HG02840 (cell line): ENCODE measurements around the gene RIC3.
"Not testable (repeated sequence)": the region's sequence is repeated elsewhere in the genome, so short reads cannot be mapped to it uniquely, and the experiment has no call there.

Source experiments
- ATAC-seq: cut with Tn5 transposase; IDR thresholded peaks from one replicate; pipeline ENCODE4 v1.9.1; 2021; ENCODE audit warnings: mild to moderate bottlenecking, moderate library complexity, moderate number of reproducible peaks; ENCODE audit not compliant: unreplicated experiment, low FRiP score

The RIC3 gene

DNA sequence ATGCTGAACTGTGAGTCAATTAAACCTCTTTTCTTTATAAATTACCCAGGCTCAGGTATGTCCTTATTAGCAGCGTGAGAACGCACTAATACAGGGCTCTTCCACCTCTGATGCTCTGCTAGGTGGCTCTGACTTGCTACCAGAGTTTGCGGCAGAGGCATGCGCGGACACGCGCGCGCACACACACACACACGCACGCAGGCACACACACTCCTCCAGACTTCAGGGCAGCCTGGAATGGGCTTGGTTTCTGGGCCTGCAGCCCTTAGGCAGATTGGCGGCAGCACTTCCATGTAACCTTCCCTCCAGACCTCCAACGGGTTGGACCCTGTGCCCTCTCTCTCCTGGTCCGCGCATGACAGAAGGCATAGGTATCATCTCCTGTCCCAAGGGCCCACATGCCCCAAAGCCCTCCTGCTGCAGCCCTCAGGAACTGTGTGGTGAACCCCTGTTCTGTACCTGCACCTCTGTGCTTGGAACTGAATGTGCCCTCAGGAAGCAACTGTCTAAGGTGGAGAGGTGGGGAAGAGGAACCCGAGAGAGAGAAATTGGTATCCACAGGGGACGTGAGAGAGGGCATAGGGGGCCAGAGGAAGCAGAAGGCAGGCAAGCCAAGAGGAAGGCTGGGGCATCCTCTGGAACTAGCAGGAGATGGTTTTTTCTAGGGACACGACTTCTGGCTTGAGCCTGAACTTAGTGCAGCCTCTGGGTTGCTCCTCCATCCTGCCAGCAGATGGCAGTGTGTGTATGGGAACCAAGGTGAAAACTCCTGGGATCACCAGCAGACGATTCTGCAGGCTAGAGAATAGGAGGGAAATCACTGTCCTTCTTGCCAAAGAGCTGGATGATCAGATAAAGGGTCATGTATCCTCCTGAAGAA is 23.4 kb upstream of the RIC3 start:
- no peak for ATAC-seq

DNA sequence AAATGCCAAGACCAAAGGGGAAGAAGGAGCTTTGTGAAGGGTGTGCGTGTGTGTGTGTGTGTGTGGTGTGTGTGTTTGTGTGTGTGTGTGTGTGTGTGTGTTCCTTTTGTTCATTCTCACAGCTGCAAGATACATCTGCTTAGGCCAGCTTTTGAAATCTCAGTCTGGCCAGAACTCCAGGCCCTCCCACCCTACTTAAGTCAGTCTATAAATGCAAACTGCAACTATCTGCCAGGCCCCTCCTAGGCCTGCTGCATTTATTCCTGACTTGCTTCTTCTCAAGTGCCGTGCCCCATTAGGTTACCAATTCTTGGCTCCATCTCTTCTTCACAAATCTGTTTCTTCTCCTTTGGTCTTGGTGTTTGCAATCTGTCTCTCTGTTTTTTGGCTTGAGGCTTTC is 21.6 kb upstream of the RIC3 start:
- no peak for ATAC-seq

DNA sequence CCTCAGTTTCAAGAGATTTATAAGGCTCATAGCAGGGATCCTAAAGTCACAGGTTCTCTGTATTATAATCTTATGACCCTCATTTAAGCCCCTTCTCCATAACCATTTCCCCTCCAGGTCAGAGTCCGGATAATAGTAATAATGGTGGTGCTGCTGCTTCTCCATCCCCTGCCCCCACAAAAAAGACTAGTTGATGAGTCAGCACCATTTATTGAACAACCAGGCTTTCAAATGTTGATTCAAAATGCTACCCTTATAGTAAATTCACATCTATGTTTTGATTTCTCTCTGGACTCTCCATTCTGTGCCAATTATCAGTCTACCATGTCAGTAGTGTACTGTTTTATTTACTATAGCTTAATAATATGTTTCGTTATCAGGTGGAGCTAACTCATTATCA is 17.6 kb upstream of the RIC3 start:
- ATAC-seq = no peak

DNA sequence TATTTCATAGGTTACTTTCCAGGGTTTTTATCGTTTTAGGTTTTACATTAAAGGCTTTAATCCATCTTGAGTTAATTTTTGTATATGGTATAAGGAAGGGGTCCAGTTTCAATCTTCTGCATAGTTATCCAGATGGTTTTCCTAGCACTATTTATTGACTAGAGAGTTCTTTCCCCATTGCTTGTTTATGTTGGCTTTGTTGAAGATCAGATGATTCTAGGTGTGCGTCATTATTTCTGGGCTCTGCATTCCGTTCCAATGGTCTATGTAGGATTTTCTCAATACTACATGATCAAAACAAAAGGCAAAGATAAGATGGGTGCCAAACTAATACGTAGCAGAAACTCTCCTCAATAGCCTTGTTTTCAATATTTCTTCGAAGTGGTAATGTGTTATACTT is 14.3 kb upstream of the RIC3 start:
- ATAC-seq = no peak

DNA sequence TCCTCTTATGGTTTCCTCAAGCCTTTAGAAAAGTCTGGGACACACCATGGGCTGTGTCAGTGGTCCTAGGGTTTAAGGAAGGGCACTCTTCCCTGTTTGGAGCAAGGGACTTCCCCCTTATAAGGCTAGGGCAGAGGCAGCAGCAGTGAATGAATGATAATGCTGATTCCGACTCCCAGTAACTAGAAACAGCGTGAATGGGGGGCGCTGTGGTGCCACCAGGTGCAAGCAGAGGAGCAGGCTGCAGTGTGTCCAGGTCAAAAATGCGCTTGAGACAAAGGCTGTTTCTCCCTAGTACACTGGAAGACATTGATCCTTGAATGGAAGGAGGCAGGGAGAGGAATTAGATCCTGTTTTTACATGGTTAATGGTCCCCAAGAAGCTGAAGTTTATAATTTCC is 11.6 kb upstream of the RIC3 start:
- ATAC-seq = no peak

DNA sequence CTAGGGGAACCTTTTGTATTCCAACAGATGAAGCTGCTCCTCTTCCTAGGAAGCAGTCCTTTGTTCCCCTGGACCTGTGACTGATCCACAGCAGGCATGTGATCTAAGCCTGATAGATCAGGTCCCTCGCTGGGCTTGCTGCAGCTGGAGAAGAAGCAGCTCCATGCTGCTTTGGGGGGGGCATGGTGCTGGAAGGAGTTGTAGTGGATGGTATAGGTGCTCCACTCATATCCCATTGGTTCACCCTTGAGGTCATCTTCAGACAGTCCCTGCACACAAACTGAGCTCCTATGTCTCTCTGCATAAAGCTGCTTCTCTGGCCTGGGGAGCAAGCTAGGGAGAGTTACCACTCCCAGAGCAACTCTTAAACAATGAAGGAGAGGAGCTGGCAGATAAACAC is 9.5 kb upstream of the RIC3 start:
- ATAC-seq = no peak

DNA sequence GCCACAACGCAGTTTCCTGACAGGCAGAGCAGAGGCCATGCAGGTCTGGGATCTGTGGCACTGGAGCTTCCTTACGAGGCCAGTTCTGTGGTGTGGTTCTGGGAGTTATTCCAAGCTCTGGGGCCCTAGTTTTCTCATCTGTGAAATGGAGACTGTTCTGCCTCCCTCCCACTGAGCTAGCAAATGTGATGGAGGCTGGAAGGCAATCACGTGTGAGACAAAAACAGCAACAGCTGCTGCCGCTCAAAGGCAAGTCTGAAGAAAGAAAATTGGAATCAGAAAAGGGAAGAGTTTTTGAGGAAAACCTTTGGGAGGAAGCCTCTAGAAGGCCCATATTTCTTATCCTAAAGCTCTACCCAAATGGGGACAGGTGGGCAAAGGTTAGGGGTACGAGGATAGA is 8.3 kb upstream of the RIC3 start:
- no peak for ATAC-seq

DNA sequence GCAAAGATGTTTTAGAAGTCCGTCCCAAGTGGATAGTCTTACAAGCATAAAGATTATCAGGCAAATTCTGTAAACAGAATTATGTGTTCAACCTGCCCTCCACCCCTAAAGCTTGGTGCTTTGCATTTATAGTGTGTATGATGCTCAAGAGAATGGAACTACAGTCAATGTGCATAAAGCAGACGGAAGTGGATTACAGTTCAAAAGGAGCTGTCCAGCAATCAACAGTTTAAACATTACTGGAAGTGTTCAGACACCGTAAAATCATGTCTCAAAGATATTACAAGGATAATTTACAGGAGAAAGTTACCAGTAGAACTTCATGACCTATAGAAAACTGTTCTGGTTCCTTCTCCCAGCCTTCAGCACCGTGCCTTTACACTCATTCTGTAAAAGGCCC is 1.0 kb downstream of the RIC3 start:
- ATAC-seq = no peak

DNA sequence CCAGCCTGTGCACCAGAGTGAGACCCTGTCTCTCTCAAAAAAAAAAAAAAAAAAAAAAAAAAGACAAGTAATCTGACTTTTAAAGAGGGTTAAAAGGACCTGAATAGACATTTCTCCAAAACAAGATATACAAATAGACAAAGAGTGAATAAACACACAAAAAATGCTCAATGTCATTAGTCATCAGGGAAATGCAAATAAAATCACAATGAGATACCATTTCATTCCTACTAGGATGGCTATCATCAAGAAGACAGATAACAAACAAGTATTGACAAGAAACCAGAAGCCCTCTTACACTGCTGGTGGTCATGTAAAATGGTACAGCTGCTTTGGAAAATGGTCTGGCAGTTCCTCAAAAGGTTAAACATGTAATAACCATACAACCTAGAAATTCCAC is 4.1 kb downstream of the RIC3 start:
- ATAC-seq = no peak

DNA sequence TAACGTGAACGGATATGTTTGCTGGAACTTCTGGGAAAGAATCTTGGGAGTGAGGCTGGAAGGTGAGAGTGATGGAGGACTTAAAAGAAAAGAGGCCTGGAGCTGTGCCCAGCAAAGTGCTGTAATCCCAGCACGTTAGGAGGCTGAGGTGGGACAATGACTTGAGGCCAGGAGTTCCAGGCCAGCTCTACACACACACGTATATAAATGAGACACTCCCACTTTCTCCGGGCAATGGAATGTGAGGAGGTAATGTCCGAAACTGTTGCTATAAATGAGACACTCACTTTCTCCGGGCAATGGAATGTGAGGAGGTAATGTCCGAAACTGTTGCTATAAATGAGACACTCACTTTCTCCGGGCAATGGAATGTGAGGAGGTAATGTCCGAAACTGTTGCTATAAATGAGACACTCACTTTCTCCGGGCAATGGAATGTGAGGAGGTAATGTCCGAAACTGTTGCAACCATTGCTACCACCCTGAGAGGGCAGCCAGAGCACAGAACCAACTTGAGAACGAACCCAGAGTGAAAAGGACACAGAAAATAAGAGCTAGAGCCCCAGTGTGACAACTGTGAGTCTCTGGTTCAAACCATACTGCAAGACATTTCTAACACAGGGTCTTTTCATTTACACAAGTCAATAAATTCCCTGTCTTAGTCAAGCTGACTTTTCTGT is 7.1 kb downstream of the RIC3 start:
- not testable (repeated sequence) for ATAC-seq

DNA sequence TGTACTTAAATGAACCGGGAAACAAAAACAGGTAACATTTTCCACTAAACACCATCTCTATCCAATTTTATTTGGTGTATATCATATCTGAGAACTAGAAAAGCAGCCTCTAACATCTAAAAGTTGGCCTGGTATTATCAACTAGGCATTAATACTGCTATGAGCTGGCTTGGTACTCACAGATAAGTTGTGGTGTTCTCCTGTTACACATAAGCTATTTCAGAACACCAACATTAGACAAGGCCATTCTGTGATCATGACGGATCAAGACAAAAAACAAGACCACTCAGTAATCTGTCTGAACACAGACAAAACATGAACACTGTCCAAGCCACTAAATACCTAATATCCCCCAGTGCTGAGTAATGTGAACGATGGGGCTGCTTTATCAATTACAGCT is 11.9 kb downstream of the RIC3 start:
- no peak for ATAC-seq

DNA sequence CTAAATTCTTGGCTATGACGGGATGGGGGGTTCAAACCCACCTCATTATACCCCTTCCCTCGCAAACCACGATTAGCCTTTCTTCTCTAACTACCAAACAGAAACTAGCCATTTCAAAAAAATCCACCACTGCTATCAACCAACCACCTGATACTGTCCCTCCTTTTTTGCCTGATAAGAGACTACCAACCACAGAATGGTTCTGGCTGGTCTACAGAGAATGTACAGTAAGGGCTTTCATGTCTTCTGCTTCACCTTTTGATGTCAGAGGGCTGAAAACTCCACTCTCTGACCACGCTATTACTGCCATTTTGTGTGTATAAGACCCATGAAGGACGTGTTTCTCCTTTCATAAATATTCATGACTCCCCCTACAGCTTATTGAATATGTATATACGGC is 19.1 kb downstream of the RIC3 start:
- no peak for ATAC-seq

DNA sequence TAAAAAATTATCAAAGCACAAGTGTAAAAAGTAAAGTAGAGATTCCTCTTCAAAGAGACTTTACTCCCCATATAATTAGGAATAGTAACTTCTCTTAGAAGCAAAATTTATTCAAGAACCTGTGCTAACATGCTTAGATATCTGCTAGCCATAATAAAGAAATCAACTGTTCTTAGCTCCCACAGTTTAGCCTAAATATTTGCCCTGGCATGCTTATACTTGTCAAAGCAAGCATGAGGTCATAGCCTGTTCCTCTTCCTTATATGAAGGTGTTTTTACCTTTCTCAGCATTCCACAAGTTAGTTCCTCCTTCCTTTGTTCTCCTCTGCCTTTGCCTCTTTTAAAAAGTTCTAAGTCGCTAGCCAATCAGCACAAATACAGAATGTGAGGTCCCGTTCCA is 30.3 kb downstream of the RIC3 start:
- no peak for ATAC-seq

DNA sequence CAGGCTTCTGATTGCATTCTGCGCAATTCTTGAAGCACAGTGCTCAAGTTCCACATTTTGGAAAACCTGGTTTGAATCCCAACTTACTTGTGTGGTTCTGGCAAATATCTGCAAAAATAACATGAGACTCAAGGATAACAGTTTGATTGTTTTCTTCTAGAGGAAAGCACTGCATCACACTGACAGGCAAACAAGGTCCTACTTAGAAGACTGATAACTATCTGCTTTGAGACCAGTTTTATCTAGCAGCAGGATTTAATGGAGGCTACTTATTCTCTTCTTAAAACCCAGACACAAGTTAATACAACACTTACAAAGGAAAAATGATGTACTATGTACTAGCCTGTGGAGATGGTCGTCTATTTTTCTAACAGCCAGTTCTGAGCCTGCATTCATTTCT is 41.4 kb downstream of the RIC3 start:
- ATAC-seq = no peak

DNA sequence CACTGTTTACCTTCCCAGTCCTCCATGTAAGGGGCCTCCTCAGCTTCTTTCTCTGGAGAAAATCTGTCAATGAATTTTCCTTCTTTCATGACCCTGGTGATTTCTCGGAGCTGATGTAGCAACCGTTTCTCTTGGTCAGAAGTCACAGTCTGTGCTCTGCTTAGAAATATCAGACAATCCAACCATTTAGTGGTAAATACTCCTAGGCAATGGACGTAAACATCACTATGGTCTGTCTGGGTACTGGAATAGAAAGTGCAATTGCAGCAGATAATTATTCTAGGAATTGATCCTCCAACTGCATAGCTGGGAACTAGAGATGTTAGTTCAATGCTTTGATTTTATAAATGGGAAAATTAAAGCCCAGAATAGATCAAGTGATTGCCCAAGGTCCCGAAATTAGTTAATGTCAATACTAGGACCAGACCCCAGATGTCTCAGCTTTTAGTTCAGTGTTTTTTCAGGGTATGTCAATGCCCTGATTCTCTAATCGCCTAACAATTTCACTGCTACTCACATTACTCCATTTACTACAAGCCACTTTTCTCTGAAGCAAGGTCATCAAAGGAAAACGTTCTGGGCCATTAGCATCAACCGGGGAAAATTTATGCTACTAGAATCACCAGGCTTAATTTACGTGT is 42.1 kb downstream of the RIC3 start:
- ATAC-seq = no peak

DNA sequence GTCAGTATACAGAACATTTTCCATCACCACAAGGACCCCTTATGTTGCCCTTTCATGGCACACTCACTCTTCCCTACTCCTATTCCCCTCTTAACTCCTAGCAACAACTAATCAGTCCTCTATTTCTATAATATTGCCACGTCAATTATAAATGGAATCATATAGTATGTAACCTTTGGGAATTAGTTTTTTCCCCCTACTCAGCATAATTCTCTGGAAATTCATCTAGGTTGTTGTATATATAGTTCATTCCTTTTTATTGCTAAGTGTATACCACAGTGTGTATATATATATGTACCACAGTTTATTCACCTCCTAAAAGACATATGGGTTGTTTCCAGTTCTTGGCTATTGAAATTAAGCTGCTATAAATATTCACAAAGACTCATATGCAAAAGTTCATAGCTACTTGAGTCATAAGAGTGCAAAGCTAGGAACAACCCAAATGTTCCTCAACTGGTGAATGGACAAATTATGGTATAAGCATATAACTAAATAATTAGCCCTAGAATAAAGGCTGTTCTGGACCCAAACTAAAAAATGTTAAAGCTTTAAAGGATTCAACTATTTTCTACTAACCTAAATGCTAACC is 46.6 kb downstream of the RIC3 start:
- ATAC-seq = no peak

DNA sequence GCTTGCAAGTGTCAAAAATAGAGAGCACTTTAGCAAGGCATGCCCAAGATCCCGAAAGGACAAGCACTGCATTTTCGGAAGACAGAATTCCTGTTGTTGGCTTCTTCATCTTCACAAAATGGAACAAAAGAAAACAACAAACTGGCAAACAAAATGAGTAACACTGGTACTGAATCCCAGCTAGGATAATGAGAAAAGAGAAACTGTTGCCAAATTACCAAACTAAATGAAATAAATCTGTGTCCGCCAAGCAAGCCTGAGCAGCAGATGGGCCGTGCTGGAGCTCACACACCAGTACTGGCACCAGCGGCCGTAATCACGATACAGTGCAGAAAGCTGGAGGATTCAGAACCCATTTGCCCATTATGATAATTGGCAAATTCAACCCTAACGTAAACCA is 57.2 kb downstream of the RIC3 start:
- no peak for ATAC-seq

DNA sequence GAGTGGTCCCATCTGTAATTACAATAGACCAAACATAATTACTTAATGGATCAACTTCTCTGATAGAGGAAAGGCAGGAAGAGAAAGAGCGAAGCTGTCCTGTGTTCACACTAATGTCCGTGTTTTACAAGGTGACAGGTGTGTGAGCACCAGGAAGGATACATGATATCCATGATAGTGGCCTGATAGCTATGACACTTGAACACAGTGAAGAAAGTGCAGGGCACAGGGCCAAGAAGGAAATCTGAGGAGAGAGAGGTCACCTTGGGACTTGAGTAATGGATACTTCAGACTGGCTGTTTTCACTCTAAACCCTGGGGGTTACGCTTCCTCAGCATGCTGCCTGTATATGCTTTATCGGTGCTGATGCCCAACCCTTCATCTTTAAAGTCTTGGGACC is 58.4 kb downstream of the RIC3 start:
- no peak for ATAC-seq

DNA sequence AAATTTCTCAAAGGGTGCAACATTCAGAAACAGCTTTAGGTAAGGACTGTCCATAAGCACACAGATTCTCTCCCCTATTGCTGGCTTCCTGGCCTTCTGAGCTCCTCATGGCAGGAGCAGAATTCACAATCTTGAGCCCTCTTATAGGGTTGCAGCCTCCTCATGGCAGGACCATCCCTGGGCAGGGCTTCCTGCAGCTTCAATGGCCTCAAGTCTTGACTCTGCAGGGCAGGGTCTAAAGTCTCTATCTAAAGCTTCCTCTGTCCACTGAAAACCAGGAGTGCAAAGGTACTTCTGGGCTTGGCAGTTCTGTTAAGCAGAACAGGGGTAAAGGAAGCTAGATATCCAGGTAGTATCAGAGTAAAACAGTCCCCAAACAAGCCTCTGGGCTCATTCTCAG is 59.1 kb downstream of the RIC3 start:
- no peak for ATAC-seq

DNA sequence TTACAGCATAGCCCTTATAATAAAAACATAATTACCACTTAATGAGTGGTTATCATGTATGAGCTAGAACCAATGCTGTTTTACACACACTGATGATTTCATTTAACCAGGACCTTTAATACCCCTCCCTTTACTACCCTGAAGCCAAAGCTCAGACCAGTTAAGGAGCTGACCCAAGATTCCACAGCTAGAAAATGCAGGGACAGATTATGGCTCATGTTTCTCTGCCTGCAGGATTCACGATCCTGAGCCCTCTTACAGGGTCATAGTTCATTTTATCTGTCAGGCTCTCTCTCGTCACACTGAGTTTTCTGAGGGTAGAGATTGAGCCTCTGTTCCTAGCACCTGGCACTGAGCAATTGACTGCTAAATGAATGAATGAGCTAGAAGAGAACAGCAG is 60.4 kb downstream of the RIC3 start:
- ATAC-seq = no peak

DNA sequence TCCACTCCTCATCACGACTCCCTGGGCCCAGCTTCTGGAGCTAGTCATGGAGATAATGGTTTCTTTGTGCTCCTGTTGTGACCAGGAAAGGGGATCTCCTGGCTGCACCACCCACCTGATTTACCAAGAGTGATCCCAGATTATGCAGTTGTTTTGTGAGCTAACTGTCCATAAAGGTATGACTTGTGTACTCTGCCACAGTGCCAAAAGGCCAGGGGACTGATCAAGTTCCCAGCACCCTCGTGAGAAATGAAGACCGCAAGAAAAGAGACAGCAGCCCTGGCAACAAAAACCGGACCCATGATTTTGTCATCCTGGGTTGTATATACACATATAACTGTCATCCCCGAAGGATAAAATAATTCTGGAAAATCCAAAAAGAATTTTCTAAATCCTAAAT is 61.2 kb downstream of the RIC3 start:
- no peak for ATAC-seq
